ENCODE results near the gene NGDN. TPM values are rescaled to one million over a fixed set of nuclear protein-coding genes. Genes with fewer than 3 reads are reported as not detected.

The NGDN gene
- total and polyA plus RNA-seq, 3 donors from 2014 or later, result 47.5 to 57.9 (median 48.7) TPM

- no peak overlapping the region for H3K27ac ChIP-seq
- H3K36me3 ChIP-seq (ENCODE audit: low read depth, missing control alignments), result no peaks in the 10 kb centered on the region
- no peaks in the 10 kb centered on the region for H3K4me1 ChIP-seq
- intact Hi-C loops (cut with DNase I; ENCODE audit: low total_unique reads), result no loop called here
- no peaks in the 10 kb centered on the region for H3K27me3 ChIP-seq
- H3K4me3 ChIP-seq, result no peak overlapping the region
- DNase-seq, result no peak
- H3K9me3 ChIP-seq, result no peaks in the 10 kb centered on the region
- 82 to 88% methylated on average over 9 to 18 of the region's 20 CpGs for WGBS, 2 donors
- TF ChIP-seq CTCF (IDR thresholded peaks at IDR 0.05) (no peak), POLR2A (IDR thresholded peaks at IDR 0.05) (no peak)
Measured at GRCh38 chr14:23521785-23522640, 52.5 kb downstream of the NGDN start.

GRCh38 chr14:23522643-23523198 lies 53.2 kb downstream of the NGDN start:
- H3K9me3 ChIP-seq, result no peaks in the 10 kb centered on the region
- H3K36me3 ChIP-seq (ENCODE audit: low read depth, missing control alignments), result no peaks in the 10 kb centered on the region
- intact Hi-C loops (cut with DNase I; ENCODE audit: low total_unique reads), result no loop called here
- H3K4me1 ChIP-seq, result no peaks in the 10 kb centered on the region
- no peak overlapping the region for H3K4me3 ChIP-seq
- H3K27ac ChIP-seq, result no peak overlapping the region
- WGBS, 2 donors, result 89 to 93% methylated on average over 8 to 9 of the region's 9 CpGs
- no peak for DNase-seq
- TF ChIP-seq POLR2A (IDR thresholded peaks at IDR 0.05), result no peak
- no peak for TF ChIP-seq CTCF (IDR thresholded peaks at IDR 0.05)
- H3K27me3 ChIP-seq, result no peaks in the 10 kb centered on the region

GRCh38 chr14:23523229-23524016 lies 53.9 kb downstream of the NGDN start:
- Histone ChIP-seq H3K4me3 (no peak overlapping the region), H3K27me3 (no peaks in the 10 kb centered on the region), H3K4me1 (no peaks in the 10 kb centered on the region), H3K27ac (no peak overlapping the region), H3K36me3 (ENCODE audit: low read depth, missing control alignments) (no peaks in the 10 kb centered on the region), H3K9me3 (no peaks in the 10 kb centered on the region)
- 89 to 90% methylated on average over 13 to 16 of the region's 16 CpGs for WGBS, 2 donors
- no peak for DNase-seq
- TF ChIP-seq CTCF (IDR thresholded peaks at IDR 0.05) (no peak), POLR2A (IDR thresholded peaks at IDR 0.05) (no peak)
- intact Hi-C loops (cut with DNase I; ENCODE audit: low total_unique reads), result no loop called here

- WGBS, 2 donors, result 93 to 96% methylated on average over 11 to 14 of the region's 14 CpGs
- intact Hi-C loops (cut with DNase I; ENCODE audit: low total_unique reads), result no loop called here
Measured at GRCh38 chr14:23524954-23525353, 55.5 kb downstream of the NGDN start.

More at GRCh38 chr14:23524954-23525353, 55.5 kb downstream of the NGDN start:
- no peak for DNase-seq
- H3K27ac ChIP-seq, result no peak overlapping the region
- H3K4me3 ChIP-seq, result no peak overlapping the region
- no peaks in the 10 kb centered on the region for H3K4me1 ChIP-seq
- no peaks in the 10 kb centered on the region for H3K27me3 ChIP-seq
- no peak for TF ChIP-seq POLR2A (IDR thresholded peaks at IDR 0.05)
- no peak for TF ChIP-seq CTCF (IDR thresholded peaks at IDR 0.05)
- H3K36me3 ChIP-seq (ENCODE audit: low read depth, missing control alignments), result no peaks in the 10 kb centered on the region
- H3K9me3 ChIP-seq, result no peaks in the 10 kb centered on the region
